RWPE1 (cell line): ENCODE measurements around the gene ARIH1.
"Not testable (repeated sequence)": the region's sequence is repeated elsewhere in the genome, so short reads cannot be mapped to it uniquely, and the experiment has no call there.

Source experiments
- CTCF ChIA-PET: fragments of 350-600 bp; sonication (Branson Sonifier 250); formaldehyde crosslinking; extraction: SDS; loops from one replicate; lab custom pipeline; 2021; lab: Yijun Ruan, JAX
- POLR2A ChIA-PET: fragments of 400-600 bp; formaldehyde crosslinking; extraction: SDS; loops from one replicate; lab custom pipeline; 2020; ENCODE audit warnings: antibody characterized with exemption; ENCODE audit not compliant: low non-redundant PET; lab: Yijun Ruan, JAX
- DNase-seq: peaks from one replicate; pipeline ENCODE4 v3.0.0; 2012; ENCODE audit warnings: low spot score
- H3K27ac ChIP-seq: fragments of 450-650 bp; 2 replicates; pipeline ENCODE4 v1.5.1; 2017
- CTCF ChIP-seq: fragments of 450-650 bp; conservative IDR thresholded peaks from 2 replicates; pipeline ENCODE4 v1.5.1; 2017; ENCODE audit warnings: low read depth, mild to moderate bottlenecking

Gene ARIH1

GRCh38 chr15:72592097-72592496, 118.0 kb downstream of the ARIH1 start:
- ChIA-PET CTCF (no interaction called here), POLR2A (no interaction called here)
- H3K27ac ChIP-seq: no peak overlapping the region

GRCh38 chr15:72592676-72593075, 118.5 kb downstream of the ARIH1 start:
- ChIA-PET POLR2A (no interaction called here), CTCF (no interaction called here)
- no peak overlapping the region for H3K27ac ChIP-seq
- DNase-seq: no peak
- TF ChIP-seq CTCF: no peak

More at GRCh38 chr15:72592097-72592496, 118.0 kb downstream of the ARIH1 start:
- no peak for DNase-seq
- TF ChIP-seq CTCF: no peak

GRCh38 chr15:72593838-72594237, 119.7 kb downstream of the ARIH1 start:
- no peak overlapping the region for H3K27ac ChIP-seq
- no peak for TF ChIP-seq CTCF
- DNase-seq: no peak
- CTCF ChIA-PET: interaction anchor here (0.8 kb wide), 2 partner anchors 404 to 1318 kb away, joined by 3 to 7 read pairs; no protein-coding TSS in a partner anchor
- POLR2A ChIA-PET: no interaction called here

GRCh38 chr15:72599855-72600464, 125.8 kb downstream of the ARIH1 start:
- H3K27ac ChIP-seq: no peak overlapping the region
- ChIA-PET CTCF (interaction anchor here (0.5 to 1.8 kb wide), 24 partner anchors 9 to 1877 kb away, joined by 3 to 12 read pairs (median 4); no protein-coding TSS in a partner anchor), POLR2A (no interaction called here)
- peak; percentile 91 for TF ChIP-seq CTCF
- DNase-seq: peak; percentile 56

- H3K27ac ChIP-seq: no peak overlapping the region
- no peak for TF ChIP-seq CTCF
- POLR2A ChIA-PET: no interaction called here
- CTCF ChIA-PET: no interaction called here
- DNase-seq: peak; percentile 13
Measured at GRCh38 chr15:72604794-72605193, 130.7 kb downstream of the ARIH1 start.

- CTCF ChIA-PET: interaction anchor here (0.6 to 0.8 kb wide), 2 partner anchors 91 to 549 kb away, joined by 3 read pairs; no protein-coding TSS in a partner anchor
- H3K27ac ChIP-seq, POLR2A ChIA-PET, DNase-seq: not testable (repeated sequence)
Measured at GRCh38 chr15:72608084-72608483, 134.0 kb downstream of the ARIH1 start.

- H3K27ac ChIP-seq: no peak overlapping the region
- POLR2A ChIA-PET: no interaction called here
- CTCF ChIA-PET: interaction anchor here (0.6 to 1.5 kb wide), 2 partner anchors 10 to 1197 kb away, joined by 4 read pairs; no protein-coding TSS in a partner anchor
- no peak for DNase-seq
- no peak for TF ChIP-seq CTCF
Measured at GRCh38 chr15:72609862-72610261, 135.7 kb downstream of the ARIH1 start.

GRCh38 chr15:72612324-72612723, 138.2 kb downstream of the ARIH1 start:
- DNase-seq, CTCF ChIA-PET, POLR2A ChIA-PET: not testable (repeated sequence)

More at GRCh38 chr15:72612324-72612723, 138.2 kb downstream of the ARIH1 start:
- H3K27ac ChIP-seq: not testable (repeated sequence)
